ENCODE results near the gene LYPD6.

Gene LYPD6

GRCh38 chr2:149400997-149401396, 70.6 kb downstream of the LYPD6 start:
- DNase-seq (ENCODE audit: low read depth in 2 of 2, low spot score in 1 of 2), result no peak

GRCh38 chr2:149409506-149409905, 79.1 kb downstream of the LYPD6 start:
- DNase-seq (ENCODE audit: low read depth in 2 of 2, low spot score in 1 of 2), result no peak

- no peak for DNase-seq (ENCODE audit: low read depth in 2 of 2, low spot score in 1 of 2)
These were observed 80.5 kb downstream of the LYPD6 start for GRCh38 chr2:149410701-149411484.

DNA sequence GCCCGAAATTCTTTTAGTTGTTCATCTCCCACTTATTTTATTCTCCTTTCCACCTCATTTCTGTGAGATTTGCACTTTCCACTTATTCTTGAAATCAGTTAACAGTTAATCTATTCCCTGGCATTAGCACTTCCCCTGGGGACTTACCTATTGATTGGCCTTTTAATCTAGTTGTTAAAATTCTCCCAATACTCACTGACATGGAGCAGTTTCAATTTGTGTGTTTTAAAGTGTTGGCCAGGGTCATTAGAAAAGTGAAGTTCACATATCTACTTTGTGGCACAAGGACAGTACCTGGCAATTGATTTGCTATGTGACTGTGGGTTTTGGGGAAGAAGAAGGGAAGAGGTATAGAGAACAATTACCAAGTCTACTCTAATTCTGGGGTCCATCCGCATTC, 83.1 kb downstream of the LYPD6 start:
- DNase-seq (ENCODE audit: low read depth in 2 of 2, low spot score in 1 of 2), result no peak

DNA sequence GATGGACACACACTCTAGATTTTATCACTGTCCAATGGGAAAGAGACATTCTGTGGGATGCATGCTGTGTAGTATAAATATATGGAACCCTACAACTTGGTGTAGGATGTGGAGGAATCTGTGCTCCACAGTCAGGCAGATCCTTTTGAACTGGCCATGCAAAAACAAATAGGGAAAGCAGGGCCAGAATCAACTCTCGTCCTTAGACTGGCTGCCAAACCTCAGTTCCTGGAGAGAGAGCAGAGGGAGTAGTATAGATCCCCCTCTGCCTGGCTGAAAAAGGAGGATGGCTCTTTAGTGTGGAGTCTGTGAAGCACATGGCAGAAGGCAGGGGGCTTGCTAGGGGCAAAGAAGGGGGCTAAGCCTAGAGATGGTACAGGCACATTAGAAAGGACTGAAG, 84.7 kb downstream of the LYPD6 start:
- DNase-seq (ENCODE audit: low read depth in 2 of 2, low spot score in 1 of 2), result no peak

DNA sequence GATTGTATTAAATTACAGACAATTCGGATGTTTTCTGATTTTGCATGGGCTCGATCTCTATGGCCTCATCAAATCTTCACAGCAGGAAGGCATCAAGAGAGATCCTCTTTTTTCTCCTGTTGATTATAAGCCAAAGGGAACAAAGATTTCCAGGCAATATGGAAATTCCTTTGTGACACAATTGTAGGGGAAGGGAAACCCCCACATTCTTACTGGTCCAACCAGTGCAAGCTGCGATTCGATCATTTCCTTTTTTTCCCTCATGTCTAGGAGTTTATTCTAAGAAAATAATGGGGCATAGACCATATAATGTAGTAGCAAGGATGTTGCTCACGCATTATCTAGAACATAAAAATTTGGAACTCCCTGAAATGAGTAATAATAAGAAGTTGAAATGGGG, 87.7 kb downstream of the LYPD6 start:
- DNase-seq (ENCODE audit: low read depth in 2 of 2, low spot score in 1 of 2), result no peak

DNA sequence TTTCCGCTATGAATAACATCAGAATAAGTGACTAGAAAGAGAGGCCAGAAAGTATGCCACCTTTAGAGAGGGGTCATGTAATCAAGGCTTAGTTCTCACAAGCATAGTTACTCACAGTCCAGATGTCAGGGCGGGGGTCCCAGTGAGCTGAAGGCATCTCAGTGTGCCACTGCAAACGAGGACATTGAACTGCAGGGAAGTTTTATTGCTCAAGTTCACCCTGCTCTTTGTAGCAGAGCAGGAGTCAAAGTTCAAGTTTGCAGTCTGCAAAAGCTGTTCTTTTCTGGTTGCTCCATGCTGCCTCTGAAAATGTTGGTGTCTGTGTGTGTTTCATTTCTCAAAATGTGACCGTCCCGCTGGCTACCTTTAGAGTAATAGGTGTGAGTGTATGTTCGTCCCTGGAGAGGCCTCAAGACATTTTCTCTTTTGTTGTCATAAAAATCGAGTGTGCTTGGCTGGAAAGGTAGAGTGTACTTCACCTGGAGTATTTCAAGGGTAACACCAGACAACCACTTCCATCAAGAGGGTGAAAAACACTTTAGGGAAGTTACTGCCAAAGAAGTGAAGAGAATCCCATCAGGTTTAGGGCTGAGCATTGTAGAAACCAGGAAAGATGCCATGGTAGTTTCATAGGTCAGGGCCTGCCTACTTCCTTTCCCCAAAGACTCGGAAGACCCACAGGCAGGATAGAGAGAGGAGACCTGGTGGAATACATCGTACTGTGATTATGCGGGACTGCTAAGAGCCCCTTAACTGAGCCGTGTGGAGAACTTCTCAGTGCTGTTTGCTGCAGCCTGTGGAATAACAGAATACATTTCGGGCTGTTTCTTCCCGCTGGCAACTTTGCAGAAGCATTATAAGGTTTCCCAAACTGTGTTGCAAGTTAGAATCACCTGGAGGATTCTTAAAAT, 89.9 kb downstream of the LYPD6 start:
- DNase-seq (ENCODE audit: low read depth in 2 of 2, low spot score in 1 of 2), result no peak

- DNase-seq (ENCODE audit: low read depth in 2 of 2, low spot score in 1 of 2), result no peak
These were observed 91.4 kb downstream of the LYPD6 start for GRCh38 chr2:149421791-149422190.

DNA sequence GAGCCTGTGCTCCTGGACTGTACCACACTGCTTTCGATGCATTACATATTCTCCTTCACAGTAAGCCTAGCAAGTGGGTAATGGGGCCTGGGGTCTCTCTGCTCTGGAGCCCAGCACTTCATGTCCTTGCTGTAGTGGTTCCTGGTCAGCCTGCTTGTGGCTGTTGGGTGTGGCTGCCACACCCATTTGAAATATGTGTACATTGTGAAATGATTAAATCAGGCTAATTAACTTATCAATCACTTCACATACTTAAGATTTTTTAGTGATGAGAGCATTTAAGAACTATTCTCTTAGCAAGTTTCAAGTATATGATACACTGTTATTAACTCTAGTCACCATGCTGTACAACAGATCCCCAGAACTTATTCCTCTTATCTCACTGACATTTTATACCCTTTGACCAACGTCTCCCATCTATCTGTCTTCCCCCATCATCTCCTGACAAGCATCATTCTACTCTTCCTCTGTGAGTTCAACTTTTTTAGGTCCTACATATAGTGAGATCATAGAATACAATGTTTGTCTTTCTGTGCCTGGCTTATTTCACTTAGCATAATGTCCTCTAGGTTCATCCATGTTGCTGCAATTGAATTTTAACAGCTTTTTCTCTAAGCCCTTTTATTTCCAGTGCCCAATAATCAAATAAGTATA, 92.1 kb downstream of the LYPD6 start:
- DNase-seq (ENCODE audit: low read depth in 2 of 2, low spot score in 1 of 2), result no peak

DNA sequence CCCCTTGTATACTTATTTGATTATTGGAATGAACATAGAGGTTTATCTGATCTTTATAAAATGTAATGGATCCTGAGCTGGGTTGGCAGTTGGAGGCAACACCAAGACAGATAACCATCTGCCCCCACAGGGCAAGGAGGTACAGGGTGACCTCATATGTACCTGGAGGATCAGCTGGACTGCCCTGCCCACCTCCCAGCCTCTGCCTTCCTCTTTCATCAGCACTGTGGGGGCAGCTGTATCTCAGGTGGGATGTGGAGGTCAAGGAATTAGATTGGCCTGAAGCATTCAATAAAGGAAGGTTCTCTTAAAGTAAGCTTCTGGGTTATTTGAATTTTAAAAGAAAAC, 92.6 kb downstream of the LYPD6 start:
- no peak for DNase-seq (ENCODE audit: low read depth in 2 of 2, low spot score in 1 of 2)

- no peak for DNase-seq (ENCODE audit: low read depth in 2 of 2, low spot score in 1 of 2)
These were observed 93.2 kb downstream of the LYPD6 start for GRCh38 chr2:149423630-149424029.

DNA sequence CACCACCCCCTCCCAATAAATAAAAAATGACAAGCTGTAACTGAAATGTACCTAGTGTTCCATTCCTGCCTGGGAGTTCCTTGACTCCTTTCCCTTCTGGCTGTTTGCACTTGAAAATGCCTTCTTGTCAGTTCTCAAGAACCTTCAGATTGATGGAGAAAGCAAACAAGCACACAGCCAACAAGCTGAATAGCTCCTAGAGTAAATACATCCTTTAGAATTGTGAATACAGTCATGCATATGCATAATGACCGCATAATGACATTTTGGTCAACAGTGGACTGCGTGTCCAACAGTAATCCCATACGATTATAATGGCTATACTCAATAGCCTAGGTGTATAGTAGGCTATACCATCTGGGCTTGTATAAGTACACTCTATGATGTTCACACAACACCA, 97.0 kb downstream of the LYPD6 start:
- DNase-seq (ENCODE audit: low read depth in 2 of 2, low spot score in 1 of 2), result no peak

DNA sequence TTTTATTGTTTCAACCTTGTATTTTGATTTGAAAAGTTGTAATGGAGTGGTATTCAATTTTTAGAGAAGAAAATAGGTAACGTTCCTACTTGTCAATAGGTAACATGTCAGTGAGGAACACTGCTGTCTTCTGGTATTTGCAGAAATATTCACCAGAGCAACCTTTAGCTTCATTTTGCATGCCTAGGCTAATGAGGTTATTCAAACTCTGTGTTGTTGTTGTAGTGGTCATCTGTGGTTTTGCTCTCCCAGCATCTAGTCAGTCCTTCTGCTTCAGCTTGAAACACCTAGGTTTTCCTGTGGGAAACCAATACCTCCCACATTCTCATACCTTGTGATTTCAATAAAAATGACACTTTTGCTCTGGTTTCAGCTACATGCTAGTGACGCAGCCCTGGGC, 98.4 kb downstream of the LYPD6 start:
- no peak for DNase-seq (ENCODE audit: low read depth in 2 of 2, low spot score in 1 of 2)

- DNase-seq (ENCODE audit: low read depth in 2 of 2, low spot score in 1 of 2), result no peak
These were observed 100.7 kb downstream of the LYPD6 start for GRCh38 chr2:149430743-149431736.

GRCh38 chr2:149438330-149438960, 108.1 kb downstream of the LYPD6 start:
- no peak for DNase-seq (ENCODE audit: low read depth in 2 of 2, low spot score in 1 of 2)

GRCh38 chr2:149441255-149441654, 110.9 kb downstream of the LYPD6 start:
- DNase-seq (ENCODE audit: low read depth in 2 of 2, low spot score in 1 of 2), result no peak

GRCh38 chr2:149442346-149442745, 112.0 kb downstream of the LYPD6 start:
- DNase-seq (ENCODE audit: low read depth in 2 of 2, low spot score in 1 of 2), result no peak

DNA sequence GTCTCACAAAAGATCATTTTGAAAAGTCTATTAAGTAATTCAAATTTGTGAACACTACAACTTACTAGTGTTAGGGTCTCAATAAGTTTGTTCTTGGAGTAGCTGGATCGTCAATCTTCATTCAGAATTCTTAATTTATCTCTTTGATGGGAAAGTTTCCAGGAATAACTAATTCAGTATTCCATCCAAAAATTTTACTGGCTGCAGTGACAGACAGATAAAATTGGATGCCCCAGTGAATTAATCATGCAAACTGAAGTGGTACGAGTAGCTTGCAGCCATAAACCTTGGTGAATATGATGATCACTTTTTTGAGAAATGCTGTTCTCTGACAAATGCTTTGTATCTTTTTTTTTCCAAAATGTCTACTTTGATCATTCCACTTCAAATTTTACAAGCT, 112.8 kb downstream of the LYPD6 start:
- no peak for DNase-seq (ENCODE audit: low read depth in 2 of 2, low spot score in 1 of 2)

DNA sequence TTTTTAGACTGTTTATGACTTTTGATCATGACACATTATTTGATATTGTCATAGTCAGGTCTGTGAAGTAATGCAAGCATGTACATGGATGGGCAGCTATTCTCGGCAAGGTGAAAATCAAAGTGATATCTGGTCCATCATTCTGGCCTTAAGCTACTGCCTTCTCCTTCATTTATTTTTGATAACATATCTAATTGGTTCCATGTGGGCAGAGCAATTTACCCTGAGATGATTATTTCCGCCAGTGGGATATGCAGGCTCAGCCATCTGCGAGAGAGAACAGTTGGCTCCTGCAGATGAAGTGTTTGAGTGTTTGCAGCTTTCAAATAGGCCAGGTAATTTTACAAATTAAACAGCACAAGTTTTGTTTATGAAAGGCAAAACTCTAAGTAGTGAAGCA, 116.4 kb downstream of the LYPD6 start:
- no peak for DNase-seq (ENCODE audit: low read depth in 2 of 2, low spot score in 1 of 2)

GRCh38 chr2:149448315-149448714, 117.9 kb downstream of the LYPD6 start:
- no peak for DNase-seq (ENCODE audit: low read depth in 2 of 2, low spot score in 1 of 2)
